ENCODE results near the gene TMEM271. TPM values are rescaled to one million over a fixed set of nuclear protein-coding genes. Genes with fewer than 3 reads are reported as not detected.

TMEM271 gene
- total and polyA plus RNA-seq, 10 of the 15 experiments (the other 5 are each of a cell fraction or from before 2014, with no cell fraction given): not detected

DNA sequence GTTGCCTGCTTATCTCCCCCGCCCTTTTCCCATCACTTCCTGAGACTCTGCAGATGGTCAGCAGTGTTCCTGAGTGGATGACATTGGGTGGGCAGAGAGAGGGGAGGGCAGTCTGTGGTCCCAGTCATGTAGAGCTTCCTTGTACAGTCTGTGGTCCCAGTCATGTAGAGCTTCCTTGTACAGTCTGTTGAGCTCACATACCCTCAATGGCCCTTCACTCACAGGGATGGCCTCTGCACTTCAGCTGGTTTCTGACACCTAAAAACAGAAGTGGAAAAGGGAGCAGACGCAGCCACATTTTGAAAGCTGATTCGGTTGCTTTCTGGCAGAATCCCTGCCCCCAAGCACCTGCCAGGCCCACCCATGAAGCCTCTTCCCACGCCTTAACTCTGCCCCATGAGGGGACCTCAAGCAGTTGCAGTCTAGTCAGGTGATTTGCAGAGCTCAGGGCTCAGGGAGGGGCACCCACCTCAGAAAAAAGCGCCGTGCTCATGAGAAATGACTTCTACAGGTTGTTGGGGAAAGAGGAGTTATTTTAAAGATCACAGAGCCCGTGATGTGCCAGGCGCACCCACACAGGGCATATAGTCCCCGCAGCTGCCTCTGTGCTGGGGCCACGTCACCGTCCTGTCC is 3.6 kb upstream of the TMEM271 start (continued):
- TF ChIP-seq WRNIP1 (IDR thresholded peaks at IDR 0.05; ENCODE audit: borderline replicate concordance, low read depth, low read length) (no peak), NR2C2 (IDR thresholded peaks at IDR 0.05; ENCODE audit: borderline replicate concordance, control insufficient read depth, insufficient read length, low read depth) (no peak), BHLHE40 (IDR thresholded peaks at IDR 0.05; ENCODE audit: borderline replicate concordance in 1 of 2, low read depth in 2 of 2, low read length in 1 of 2) (peak in 1 of 2 experiments; percentile 32; a peak in 1 of 4 replicates), TCF12 (IDR thresholded peaks at IDR 0.05; ENCODE audit: low read depth, low read length) (peak; percentile 66; the same call in 1 of the 2 replicates), RAD21 (IDR thresholded peaks at IDR 0.05; ENCODE audit: insufficient read depth, low read depth, low read length) (no peak), KAT2A (conservative IDR thresholded peaks at IDR 0.05; ENCODE audit: control insufficient read depth, low read depth, low read length) (no peak), ELK1 (IDR thresholded peaks at IDR 0.05; ENCODE audit: low read depth, low read length) (no peak)
- TF ChIP-seq, protein P1, sequence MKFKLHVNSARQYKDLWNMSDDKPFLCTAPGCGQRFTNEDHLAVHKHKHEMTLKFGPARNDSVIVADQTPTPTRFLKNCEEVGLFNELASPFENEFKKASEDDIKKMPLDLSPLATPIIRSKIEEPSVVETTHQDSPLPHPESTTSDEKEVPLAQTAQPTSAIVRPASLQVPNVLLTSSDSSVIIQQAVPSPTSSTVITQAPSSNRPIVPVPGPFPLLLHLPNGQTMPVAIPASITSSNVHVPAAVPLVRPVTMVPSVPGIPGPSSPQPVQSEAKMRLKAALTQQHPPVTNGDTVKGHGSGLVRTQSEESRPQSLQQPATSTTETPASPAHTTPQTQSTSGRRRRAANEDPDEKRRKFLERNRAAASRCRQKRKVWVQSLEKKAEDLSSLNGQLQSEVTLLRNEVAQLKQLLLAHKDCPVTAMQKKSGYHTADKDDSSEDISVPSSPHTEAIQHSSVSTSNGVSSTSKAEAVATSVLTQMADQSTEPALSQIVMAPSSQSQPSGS (IDR thresholded peaks at IDR 0.05; ENCODE audit: low read length): no peak
